GM18951 (cell line): Measurements from ENCODE around the gene ZC3H10.

ENCODE experiments used
- POLR2A ChIP-seq: IDR thresholded peaks from 4 replicates; pipeline ENCODE4 v1.6.1; 2011; ENCODE audit warnings: mild to moderate bottlenecking; ENCODE audit not compliant: insufficient read length, insufficient read depth; ENCODE audit errors: extremely low read depth
- in situ Hi-C: fragments of 300-500 bp; cut with MboI; formaldehyde crosslinking; loops from one replicate; pipeline ENCODE4 v1.12.0; 2022; ENCODE audit warnings: low sequenced_read_pairs, mixed read lengths, inconsistent platforms; ENCODE audit not compliant: unreplicated experiment

ZC3H10 gene

DNA sequence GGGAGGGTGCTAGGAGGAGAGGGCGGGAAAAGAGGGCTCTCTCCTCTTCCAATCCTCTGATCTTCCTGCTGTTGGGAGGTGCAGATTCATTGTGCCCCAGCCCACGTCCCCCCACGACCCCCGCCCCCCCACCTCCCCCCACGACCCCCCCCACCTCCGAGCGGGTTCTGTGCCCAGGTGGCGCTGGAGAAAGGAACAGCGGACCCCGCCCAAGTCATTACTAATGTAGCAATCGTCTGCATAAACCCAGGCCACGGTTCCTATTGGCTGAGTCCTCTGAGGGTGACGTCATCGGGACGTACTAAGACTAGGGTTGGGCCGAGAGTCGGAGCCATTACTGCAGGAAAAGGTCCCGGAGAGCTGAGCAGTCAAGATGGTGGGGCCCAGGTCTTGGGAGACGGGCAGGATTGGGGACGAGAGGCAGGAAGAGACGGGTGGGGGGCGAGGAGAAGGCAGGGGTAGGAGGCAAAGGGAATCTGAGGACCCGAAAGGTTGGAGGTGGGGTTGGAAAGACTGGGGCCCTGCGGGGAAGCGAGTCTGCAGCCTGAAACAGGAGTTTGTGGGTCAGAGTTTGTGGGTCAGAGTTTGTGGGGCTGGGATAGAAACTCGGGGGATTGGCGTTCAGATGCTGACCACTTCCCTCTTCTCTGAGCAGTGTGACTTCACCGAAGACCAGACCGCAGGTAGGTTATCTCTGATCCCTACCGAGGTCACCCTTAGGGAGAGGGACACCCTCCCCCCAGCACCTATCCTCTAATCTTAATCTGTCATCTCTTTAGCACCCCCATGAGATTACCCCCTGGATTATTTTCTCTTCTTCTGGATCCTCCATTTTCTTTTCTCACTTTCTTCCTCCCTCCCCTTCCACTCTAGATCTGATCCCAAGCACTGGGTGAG, 40.2 kb downstream of the ZC3H10 start, which contains the start of gene MYL6:
Gene MYL6, plus strand, starts transcription at position 331 of the 897 bp plus-strand sequence. Its CDS starts 43 bp downstream, at position 374.
- in situ Hi-C loops = no loop called here
- peak; percentile 98 for TF ChIP-seq POLR2A

DNA sequence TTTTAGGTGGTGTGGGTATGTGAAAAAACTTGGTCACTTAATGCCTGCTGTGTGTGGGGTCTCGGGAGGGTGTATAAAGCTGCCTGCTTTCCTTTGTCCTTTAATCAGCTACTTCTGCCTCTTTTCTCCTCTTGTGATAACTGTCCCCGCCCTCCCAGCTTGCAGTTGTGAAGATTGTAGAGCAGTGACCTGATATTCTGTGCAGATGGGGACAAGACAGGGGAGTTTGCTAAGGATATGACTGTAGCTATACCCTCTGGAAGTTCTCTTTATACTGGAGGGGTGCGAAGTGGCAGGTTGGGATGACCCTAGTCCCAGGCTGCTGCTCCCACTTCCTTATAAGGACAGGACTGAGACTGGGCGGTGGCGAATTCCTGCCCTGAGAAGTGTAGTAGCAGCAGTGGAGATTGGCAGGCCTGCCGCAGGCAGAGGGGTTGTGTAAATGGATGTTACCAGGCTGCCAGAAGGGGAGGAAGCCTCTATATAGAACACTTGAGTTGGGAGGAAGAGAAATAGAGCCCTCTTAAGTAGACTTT, 40.9 kb downstream of the ZC3H10 start:
- in situ Hi-C loops = no loop called here
- no peak for TF ChIP-seq POLR2A

DNA sequence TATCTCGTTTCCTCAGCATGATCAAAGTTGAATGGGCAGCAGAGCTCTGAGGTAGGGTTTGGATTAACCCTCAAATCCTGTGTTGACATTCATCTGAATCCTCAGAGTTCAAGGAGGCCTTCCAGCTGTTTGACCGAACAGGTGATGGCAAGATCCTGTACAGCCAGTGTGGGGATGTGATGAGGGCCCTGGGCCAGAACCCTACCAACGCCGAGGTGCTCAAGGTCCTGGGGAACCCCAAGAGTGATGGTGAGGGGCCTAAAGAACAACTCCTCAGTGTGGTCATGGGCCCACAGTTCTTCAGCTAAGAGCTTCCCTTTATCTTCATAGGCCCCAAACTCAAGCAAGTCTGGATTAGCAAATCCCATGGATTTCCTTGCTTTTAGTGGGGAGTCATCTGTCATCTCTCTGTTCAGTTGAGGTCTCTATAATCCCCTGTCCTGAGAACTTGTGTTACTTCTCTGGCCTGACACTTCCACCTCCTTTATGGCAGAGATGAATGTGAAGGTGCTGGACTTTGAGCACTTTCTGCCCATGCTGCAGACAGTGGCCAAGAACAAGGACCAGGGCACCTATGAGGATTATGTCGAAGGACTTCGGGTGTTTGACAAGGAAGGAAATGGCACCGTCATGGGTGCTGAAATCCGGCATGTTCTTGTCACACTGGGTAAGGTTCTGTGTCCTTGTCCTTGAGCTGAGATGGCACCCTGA, 41.6 kb downstream of the ZC3H10 start:
- in situ Hi-C loops = no loop called here
- no peak for TF ChIP-seq POLR2A

DNA sequence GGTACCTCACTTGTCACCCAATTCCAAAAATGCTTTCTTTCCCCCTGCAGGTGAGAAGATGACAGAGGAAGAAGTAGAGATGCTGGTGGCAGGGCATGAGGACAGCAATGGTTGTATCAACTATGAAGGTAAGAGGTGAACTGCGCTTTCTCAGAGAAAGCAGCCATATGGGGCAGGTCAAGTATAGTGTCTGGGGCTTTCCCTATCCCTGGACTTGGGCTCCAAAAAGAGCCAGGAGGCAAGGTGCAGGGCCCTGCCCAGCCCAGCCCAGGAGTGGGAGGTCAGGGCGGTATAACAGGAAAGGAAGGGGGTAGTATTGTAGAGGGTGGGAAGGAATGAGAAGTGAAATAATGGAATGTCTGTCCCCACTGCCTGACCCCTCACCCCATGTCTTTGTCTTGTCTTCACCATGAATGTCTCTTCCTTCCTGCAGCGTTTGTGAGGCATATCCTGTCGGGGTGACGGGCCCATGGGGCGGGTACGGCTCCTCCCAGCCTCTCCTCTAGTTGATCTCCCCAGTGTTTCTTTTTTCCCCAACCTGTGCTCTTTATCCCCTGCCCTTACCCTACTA, 42.2 kb downstream of the ZC3H10 start:
- TF ChIP-seq POLR2A = no peak
- in situ Hi-C loops = no loop called here

DNA sequence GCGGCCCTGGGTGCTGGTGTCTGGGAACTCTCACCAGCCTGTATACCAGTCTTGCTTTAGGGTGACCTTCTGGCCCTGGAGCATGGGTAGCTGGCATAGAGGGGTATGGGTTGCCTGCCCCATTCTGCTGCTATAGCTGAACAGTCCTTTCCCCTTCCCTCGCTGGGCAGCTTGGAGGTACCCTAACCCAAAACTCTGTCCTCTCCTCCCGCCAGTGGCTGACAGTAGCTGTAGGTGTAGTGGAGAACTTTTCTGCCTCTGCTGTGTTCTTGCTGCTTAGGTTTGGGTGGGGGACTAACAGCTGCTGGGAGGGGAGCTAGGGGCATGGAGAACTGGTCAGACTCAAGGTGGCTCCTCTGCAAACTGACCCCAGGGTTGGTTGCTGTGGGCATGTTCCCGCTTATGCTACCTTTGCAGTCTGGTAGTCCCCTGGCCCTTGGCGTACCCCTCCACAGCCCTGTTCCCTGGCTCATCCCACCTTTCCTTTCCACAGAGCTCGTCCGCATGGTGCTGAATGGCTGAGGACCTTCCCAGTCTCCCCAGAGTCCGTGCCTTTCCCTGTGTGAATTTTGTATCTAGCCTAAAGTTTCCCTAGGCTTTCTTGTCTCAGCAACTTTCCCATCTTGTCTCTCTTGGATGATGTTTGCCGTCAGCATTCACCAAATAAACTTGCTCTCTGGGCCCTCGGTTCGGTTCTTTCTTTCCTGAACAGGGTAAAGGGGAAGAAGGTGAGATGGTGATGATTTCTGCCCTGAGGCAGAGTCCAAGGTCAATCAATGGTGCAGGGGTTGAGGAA, 43.0 kb downstream of the ZC3H10 start:
- TF ChIP-seq POLR2A = no peak
- in situ Hi-C loops = no loop called here

DNA sequence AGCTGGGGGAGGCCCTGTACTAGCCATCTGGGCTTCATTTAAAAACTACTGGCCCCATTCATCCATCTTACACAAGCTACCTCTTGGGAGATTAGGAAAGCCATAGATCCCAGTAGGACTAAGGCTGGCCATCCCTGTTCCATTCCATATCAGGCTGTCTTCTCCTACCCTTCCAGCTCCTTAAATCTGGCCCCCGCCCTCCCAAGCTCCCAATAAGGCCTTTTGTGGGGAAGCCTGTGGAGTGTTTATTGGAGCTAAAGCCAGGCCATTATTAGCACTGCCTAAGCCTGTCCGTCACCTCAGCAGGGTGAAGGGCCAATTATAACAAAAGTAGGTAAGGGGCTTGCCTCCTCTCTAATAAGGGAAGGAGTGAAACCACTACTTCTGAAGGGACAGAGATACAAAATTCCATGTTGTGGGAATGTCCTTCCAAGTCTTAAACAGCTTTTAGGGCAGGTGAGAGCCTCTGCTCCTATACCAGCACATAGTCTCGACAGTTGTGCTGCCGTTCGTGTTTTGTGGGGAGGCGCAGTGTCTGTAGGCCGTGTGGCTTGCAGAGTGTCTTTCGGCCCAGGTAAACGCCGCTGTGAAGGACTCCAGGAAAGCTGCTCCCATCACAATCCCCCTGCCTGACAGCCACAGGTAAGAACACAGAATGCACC, 43.8 kb downstream of the ZC3H10 start:
- peak; percentile 10 for TF ChIP-seq POLR2A

DNA sequence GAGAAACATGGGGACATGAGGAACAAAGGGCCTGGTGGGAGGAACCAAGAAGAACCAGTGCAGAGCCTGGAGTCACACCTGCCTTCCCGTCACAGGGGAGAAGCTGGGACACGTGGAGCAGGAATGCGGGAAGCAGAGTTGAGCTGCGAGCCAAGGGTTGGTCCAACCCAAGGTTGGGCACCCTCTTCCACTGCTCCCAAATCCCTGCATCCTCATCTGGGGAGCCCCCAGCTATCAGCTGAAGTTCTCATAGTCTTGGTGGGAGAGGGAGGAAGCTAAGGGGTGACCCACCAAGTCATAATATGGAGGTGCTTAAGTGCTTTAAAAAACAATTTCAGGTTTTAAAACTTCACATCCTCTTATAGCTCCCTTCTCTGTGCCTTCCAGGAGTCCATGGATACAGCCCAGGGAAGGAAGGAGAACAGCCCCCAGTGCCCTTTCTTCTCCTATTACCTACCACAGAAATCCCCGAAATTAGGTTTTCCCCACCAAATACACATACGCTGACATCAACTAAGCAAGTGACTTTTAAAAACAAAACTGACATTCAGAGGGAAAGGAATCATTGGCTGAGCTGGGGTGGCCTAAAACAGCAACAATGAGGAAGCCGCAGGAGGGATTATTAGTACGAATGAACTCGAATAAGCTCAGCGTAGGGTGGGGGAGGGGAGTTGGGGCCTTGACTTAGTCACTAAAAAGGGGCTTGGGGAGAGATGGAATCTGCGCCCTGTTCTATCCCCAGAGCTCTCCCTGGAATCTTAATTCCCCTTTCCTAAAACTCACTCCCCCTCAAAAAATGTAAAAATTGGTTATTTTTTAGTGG, 44.6 kb downstream of the ZC3H10 start:
- no peak for TF ChIP-seq POLR2A
- in situ Hi-C loops = no loop called here

More for the DNA sequence above, 43.8 kb downstream of the ZC3H10 start:
- in situ Hi-C loops = no loop called here

DNA sequence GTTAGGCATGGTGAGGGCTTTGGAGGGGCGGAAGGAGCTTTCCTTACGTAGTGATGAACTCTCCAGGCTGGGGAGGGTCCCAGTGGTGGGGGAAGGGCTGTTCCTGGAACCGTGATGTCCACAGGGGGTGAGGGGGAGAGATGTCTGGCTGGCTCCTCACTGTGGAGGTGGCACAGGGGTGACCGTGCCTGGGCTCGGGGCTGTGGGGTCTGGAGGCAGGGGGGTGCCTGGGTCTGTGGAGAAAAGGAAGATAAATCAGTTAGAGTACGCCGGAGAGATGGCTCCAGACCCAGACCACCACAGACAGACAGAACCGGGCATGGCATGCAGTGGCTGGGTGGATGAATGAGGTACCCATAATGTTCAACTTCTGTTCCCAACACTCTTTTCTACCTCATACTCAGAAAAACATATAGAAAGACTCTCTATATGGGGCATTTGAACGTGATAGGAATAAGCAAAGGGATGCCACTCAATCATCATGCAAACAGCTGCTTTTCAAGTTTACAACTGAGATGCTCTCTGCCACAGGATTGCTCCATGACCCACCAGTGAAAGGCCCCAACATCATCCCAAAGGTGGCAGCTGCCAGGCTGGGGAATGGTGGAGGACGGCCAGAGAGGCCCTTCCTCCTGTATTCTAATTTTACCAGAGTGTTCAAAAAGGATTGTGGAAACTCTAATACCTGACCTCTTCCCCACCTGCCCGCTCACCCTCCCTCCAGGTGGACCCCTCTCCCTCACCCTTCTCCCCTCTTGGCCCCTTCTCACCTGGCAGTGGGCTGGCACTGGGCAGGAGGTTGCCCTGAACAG, 45.7 kb downstream of the ZC3H10 start:
- TF ChIP-seq POLR2A = no peak
- in situ Hi-C loops = no loop called here

DNA sequence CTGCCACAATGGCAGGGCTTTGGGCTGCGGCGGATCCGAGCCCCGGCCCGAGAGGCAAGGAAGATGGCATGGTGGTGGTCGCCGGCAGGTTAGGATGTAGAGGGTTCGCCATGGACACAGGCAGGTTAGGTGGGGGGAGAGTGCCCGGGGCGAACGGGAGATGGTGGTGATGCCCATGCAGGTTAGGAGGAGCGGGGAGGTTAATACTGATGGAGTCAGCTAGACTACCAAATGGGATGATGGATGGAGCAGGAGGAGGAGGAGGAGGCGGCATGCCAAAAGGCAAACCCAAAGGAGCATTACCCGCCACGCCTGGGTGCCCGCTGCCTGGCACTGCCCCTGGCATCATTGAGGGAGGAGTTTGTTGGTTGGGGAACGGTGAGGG, 46.3 kb downstream of the ZC3H10 start:
- TF ChIP-seq POLR2A = no peak
- in situ Hi-C loops = no loop called here

DNA sequence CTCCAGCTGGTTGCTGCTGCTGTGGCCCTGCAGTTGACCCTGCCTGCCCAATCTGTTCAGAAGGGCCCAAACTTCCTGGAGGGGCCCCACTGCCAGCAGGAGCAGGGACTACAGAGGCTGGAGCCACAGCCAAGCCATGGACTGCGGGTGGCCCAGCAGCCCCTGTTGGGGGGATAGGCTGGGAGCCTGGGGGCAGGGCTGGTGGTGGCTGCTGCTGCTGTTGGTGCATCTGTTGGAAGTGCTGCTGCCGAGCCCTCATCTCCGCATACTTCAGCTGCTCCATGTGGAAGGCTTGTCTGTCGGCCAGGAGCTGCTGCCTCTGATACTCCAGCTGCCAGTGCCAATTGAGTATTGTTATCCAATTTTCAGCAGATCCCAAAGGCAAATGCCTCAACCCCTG, 47.3 kb downstream of the ZC3H10 start:
- in situ Hi-C loops = no loop called here
- peak; percentile 25 for TF ChIP-seq POLR2A
